EL (cell line): ENCODE measurements around the gene ZNF786.
"Not testable (repeated sequence)": the region's sequence is repeated elsewhere in the genome, so short reads cannot be mapped to it uniquely, and the experiment has no call there.

Source experiments
- DNase-seq: peaks from one replicate; pipeline ENCODE4 v3.0.0-alpha.2; 2016

ZNF786 gene, protein sequence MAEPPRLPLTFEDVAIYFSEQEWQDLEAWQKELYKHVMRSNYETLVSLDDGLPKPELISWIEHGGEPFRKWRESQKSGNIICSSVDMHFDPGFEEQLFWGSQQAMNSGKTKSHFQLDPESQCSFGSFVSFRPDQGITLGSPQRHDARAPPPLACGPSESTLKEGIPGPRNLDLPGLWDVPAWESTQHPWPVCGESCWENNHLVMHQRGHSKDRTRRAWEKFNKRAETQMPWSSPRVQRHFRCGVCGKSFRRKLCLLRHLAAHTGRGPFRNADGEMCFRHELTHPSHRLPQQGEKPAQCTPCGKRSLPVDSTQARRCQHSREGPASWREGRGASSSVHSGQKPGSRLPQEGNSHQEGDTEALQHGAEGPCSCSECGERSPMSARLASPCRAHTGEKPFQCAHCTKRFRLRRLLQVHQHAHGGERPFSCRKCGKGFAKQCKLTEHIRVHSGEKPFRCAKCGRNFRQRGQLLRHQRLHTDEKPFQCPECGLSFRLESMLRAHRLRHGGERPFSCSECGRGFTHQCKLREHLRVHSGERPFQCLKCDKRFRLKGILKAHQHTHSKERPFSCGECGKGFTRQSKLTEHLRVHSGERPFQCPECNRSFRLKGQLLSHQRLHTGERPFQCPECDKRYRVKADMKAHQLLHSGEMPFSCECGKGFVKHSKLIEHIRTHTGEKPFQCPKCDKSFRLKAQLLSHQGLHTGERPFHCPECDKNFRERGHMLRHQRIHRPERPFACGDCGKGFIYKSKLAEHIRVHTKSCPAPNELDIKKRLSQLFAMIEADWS

DNA sequence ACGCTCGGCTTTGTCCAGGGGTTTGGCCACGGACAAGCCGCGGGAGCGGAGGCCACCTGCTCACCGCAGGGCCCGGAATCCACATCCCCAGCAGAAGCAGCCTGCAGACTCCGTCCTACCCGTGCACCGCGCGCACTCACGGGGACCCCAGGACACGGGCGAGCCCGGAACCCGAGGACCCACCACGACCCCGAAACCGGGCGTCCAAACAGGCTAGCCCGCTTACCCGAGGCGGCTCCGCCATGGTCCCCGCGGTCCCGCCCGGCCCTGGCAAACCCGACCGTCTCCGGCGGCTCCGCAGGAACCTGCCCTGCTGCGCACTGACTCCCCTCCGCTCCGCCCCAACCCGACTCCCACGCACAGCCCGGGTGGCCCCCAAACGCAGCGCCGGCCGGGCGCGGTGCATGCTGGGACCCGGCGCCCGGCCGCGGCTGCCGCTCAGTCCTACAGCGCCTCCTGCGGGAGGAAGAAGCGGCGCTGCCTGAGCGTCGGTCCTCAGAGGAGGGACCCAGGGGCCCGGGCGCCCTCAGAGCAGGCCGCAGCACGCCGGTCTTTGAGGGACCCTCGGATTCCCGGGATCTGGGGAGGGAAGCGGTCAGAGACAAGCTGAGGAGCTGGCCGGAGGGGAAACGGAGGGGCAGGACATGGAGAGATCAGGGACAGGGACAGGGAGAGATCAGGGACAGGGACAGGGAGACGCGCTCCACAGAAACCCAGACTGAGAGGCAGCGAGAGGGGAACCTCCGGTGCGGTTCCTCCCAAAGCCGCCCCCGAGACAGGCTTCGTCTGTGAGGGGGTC is at the start of gene ZNF786:
Gene ZNF786, minus strand, starts transcription at position 322 of the 799 bp plus-strand sequence. Its CDS starts 78 bp downstream, at position 244.
- peak; percentile 89 for DNase-seq

- DNase-seq: no peak
Measured at GRCh38 chr7:149136118-149136517, 45.6 kb upstream of the ZNF786 start.

DNA sequence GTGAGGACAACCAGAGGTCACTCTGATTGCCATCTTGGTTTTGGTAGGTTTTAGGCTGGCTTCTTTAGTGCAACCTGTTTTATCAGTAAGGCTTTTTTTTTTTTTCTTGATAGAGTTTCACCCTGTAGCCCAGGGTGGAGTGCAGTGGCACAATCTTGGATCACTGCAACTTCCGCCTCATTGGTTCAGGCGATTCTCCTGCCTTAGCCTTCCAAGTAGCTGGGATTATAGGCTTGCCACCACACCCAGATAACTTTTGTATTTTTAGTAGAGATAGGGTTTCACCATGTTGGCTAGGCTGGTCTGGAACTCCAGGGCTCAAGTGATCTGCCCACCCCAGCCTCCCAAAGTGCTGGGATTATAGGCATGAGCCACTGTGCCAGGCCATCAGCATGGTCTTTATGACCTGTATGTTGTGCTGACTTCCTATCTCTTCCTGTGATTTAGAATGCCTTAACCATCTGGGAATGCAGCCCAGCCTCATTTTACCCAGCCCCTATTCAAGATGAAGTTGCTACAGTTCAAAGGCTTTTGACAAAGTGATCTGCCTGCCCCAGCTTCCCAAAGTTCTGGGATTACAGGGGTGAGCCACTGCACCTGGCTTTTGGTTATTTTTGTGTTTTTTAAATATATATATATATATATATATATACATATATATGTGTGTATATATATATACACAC is 42.7 kb upstream of the ZNF786 start:
- no peak for DNase-seq

GRCh38 chr7:149130572-149131198 is 40.2 kb upstream of the ZNF786 start:
- DNase-seq: no peak

- peak; percentile 59 for DNase-seq
Measured at GRCh38 chr7:149126662-149127266, 36.2 kb upstream of the ZNF786 start.

DNA sequence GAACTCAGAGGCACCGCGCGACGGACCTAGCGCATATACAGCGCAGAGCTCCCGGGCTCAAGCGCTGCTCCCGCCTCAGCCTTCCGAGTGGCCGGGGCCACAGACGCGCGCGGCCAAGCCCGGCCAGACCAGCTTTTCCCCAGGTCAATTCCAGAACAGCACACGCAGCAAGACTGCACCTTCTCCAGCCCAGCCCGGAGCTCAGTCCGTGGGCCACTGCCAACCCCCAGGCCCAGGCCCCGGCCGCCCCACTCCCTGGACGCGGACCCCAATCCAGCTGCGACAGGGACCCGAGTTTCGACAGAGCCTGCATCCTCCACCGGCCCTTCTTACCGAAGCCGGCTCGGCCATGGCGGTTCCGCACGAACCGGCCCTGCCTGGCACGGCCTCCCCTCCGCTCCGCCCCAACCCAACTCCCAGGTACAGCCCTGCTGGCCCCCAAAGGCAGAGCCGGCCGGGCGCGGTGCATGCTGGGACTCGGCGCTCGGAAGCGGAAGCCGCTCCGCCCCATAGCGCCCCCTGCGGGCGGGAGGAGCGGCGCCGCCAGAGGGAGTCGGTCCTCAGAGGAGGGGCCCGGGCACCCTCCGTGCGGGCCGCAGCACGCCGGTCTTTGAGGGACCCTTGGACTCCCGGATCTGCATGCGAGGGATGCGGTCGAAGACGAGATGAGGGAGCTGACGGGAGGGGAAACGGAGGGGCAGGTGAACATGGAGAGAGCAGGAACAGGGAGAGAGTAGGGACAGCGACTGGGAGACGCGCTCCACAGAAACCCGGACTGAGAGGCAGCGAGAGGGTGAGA is 35.5 kb upstream of the ZNF786 start, which contains the start of gene ZNF425:
Gene ZNF425, minus strand, starts transcription at position 462 of the 799 bp plus-strand sequence. Its CDS starts 111 bp downstream, at position 351.
- DNase-seq: peak; percentile 95

DNA sequence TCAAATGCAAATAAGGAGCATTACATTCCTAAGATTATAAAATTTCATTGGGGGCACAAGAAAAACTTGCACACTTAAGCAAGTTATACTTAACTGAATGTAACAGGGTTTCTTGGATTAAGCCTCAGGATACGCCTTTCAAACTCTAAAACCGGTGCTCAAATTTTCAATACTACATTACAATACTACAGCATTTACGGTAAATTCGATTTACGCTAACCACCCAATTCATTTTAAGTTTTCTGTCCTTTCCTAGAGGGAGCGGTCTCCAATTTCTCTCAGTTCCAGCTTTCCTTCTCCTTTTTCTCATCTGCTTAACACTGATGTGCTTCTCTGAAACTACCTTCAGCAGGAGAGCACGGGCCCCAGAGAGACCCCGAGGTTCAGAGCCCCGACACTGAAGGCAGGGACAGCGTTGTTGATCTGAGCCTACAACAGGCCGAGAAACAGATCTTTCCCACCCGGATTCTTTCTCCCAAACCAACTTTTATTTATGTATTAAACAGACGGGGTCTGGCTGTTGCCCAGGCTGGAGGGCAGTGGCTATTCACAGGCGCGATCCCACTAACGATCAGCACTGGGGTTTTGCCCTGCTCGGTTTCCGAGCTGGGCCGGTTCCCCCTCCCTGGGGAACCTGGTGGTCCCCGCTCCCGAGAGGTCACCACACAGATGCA is 34.8 kb upstream of the ZNF786 start:
- DNase-seq: peak; percentile 29

DNA sequence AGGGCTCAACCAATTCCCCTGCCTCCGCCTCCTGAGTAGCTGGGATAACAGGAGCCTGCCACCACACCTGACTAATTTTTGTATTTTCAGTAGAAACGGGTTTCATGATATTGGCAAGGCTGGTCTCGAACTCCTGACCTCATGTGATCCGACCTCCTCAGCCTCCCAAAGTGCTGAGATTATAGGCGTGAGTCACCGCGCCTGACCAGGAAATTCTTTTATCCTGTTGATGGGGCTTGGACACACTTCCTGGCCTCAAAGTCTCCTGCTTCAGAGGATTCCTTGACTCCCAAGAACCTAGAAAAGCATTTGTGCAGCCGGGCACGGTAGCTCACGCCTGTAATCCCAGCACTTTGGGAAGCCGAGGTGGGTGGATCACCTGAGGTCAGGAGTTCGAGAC is 19.5 kb upstream of the ZNF786 start:
- DNase-seq: peak; percentile 4

GRCh38 chr7:149104749-149105148 is 14.2 kb upstream of the ZNF786 start:
- no peak for DNase-seq

DNA sequence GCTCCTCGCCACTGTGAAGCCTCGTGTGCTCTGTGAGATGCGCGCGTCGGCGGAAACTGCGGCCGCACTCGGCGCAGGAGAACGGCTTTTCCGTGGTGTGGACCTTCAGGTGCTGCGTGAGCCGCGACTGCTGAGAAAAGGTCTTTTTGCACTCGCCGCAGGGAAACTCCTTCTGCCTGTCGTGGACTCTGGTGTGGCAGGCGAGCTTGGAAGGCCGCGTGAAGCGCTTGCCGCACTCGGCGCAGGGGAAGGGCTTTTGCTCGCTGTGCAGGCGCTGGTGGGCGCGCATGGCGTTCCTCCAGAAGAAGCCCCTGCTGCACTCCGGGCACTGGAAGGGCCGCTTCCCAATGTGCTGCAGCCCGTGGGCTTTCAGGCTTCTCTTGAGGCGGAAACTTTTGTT is 13.7 kb upstream of the ZNF786 start:
- DNase-seq: no peak

GRCh38 chr7:149103424-149103823 is 12.9 kb upstream of the ZNF786 start:
- no peak for DNase-seq

GRCh38 chr7:149102666-149103065 is 12.1 kb upstream of the ZNF786 start:
- DNase-seq: no peak

GRCh38 chr7:149100821-149101220 is 10.3 kb upstream of the ZNF786 start:
- DNase-seq: no peak

- DNase-seq: no peak
Measured at GRCh38 chr7:149099058-149099457, 8.5 kb upstream of the ZNF786 start.

GRCh38 chr7:149097088-149097487 is 6.6 kb upstream of the ZNF786 start:
- peak; percentile 3 for DNase-seq

DNA sequence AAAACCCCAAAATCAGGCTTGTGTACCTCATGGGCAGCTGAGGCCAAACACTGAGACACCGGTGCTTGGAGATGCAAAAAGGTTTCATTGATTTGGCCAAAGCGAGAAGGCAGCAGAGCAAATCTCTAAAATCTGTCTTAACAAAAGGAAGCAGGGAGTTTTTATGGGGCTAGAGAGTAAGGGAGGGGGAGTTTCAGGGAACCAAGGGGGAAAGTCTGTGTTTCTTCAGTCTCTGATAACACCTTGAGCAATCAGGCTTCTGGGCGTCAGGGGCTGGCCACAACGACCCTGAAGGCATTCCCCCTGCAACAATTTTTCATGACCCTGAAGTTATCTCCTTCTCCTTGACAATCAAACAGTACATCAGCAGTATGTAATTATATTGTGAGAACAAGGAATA is 2.7 kb upstream of the ZNF786 start:
- no peak for DNase-seq

GRCh38 chr7:149092244-149092643 is 1.7 kb upstream of the ZNF786 start:
- not testable (repeated sequence) for DNase-seq

DNA sequence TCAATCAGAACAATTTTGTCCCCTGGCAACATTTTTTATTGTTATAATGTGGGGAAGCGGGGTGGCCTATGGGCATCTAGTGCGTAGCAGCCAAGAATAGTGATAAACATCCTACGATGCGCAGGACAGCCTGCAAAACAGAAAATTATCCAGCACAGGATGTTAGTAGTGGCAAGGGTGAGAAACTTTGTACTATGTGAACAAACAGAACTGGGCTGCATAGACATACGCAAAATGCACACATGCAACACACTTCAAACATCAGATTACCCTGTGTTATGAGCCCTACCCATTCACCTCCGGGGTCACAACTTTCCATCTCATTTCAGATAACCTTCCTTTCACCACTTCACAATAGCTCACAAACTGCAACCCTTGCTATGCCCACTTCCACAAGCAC is 3.1 kb downstream of the ZNF786 start:
- DNase-seq: no peak

DNA sequence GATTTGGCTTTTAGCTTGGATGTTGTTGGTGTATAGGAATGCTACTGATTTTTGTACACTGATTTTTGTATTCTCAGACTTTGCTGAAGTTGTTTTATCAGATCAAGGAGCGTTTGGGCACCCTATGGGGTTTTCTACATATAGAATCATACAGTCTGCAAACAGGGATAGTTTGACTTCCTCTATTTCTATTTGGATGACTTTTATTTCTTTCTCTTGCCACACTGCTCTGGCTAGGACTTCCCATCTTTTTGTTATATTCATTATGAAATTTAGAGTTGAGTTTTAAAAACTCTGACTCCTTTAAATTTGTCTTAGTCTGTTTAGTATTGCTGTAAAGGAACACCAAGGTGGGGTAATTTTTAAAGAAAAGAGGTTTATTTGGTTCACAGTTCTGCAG is 4.7 kb downstream of the ZNF786 start:
- no peak for DNase-seq

DNA sequence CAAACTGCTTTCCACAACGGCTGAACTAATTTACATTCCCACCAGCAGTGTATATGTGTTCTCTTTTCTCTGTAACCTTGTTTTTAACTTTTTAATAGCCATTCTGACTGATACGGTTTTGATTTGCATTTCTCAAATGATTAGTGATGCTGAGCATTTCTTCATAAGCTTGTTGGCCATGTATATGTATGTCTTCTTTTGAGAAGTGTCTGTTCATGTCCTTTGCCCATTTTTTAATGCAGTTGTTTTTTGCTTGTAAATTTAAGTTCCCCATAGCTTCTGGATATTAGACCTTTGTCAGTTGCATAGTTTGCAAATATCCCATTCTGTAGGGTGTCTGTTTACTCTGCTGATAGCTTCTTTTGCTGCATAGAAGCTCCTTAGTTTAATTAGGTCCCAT is 6.1 kb downstream of the ZNF786 start:
- DNase-seq: no peak
